GM12873 (cell line): ENCODE results near the gene IP6K3.

Experiments
- CTCF ChIP-seq: IDR thresholded peaks from 2 replicates; pipeline ENCODE4 v1.5.1; 2012; ENCODE audit warnings: low read depth, mild to moderate bottlenecking, moderate library complexity, low read length, control low read depth; ENCODE audit not compliant: insufficient read depth; ENCODE audit errors: missing control alignments

The IP6K3 gene

GRCh38 chr6:33671744-33672072 lies 75.0 kb downstream of the IP6K3 start:
- no peak for TF ChIP-seq CTCF
